K562 (cell line): ENCODE data around the gene OR4D9. TPM values are rescaled to one million over a fixed set of nuclear protein-coding genes. Genes with fewer than 3 reads are reported as not detected.

Source experiments
- ARHGAP35 ChIP-seq: fragments of 450-650 bp; IDR thresholded peaks from 2 replicates; pipeline ENCODE4 v1.6.1; 2018; ENCODE audit not compliant: partially characterized antibody
- CHD1 ChIP-seq: fragments of 200-600 bp; sonication (generic); IDR thresholded peaks from one replicate; pipeline ENCODE4 v1.6.1; 2012; ENCODE audit warnings: mild to moderate bottlenecking, moderate library complexity, low read length, inconsistent platforms
- DIDO1 ChIP-seq: fragments of 450-650 bp; IDR thresholded peaks from 2 replicates; pipeline ENCODE4 v1.6.1; 2016; ENCODE audit warnings: low read depth, missing biosample characterization, missing genetic modification characterization
- FIP1L1 ChIP-seq: fragments of 200-400 bp; formaldehyde crosslinking; IDR thresholded peaks from 2 replicates; pipeline ENCODE4 v1.6.1; 2018; ENCODE audit warnings: mild to moderate bottlenecking, low read depth, low read length; ENCODE audit not compliant: poor library complexity, severe bottlenecking
- HOXB6 ChIP-seq: fragments of 250-450 bp; sonication (Bioruptor Pico); IDR thresholded peaks from 2 replicates; pipeline ENCODE4 v1.5.1; 2022; ENCODE audit warnings: mild to moderate bottlenecking, borderline replicate concordance
- MED1 ChIP-seq: sonication (generic); formaldehyde crosslinking; IDR thresholded peaks from 2 replicates; pipeline ENCODE4 v1.8.1; 2023; ENCODE audit warnings: missing genetic modification reagents, borderline replicate concordance
- NFIC ChIP-seq: fragments of 450-650 bp; IDR thresholded peaks from 2 replicates; pipeline ENCODE4 v1.6.1; 2017; ENCODE audit warnings: mild to moderate bottlenecking, inconsistent platforms
- NFIX ChIP-seq: fragments of 250-450 bp; sonication (Bioruptor Pico); IDR thresholded peaks from 2 replicates; pipeline ENCODE4 v1.4.0; 2020; ENCODE audit warnings: low read depth, mild to moderate bottlenecking, moderate library complexity
- NR2C1 ChIP-seq, 2 experiments: fragments of 450-650 bp; IDR thresholded peaks; 2 replicates each; pipeline ENCODE4 v1.6.1; 2017; ENCODE audit warnings: mild to moderate bottlenecking in 2 of 2, antibody characterized with exemption in 1 of 2, inconsistent platforms in 1 of 2, missing compliant biosample characterization in 1 of 2, missing genetic modification characterization in 1 of 2
- NRF1 ChIP-seq, 2 experiments: fragments of 450-650 bp; IDR thresholded peaks in 1 of 2; conservative IDR thresholded peaks in 1 of 2; 2 replicates each; pipeline ENCODE4 v1.6.1; 2014; ENCODE audit warnings: mild to moderate bottlenecking in 2 of 2
- PYGO2 ChIP-seq: fragments of 450-650 bp; IDR thresholded peaks from 2 replicates; pipeline ENCODE4 v1.6.1; 2016; ENCODE audit warnings: mild to moderate bottlenecking, missing genetic modification characterization, moderate library complexity, missing compliant biosample characterization
- RBM17 ChIP-seq: fragments of 200-400 bp; formaldehyde crosslinking; IDR thresholded peaks from 2 replicates; pipeline ENCODE4 v1.6.1; 2017; ENCODE audit warnings: low read depth, mild to moderate bottlenecking, low read length, borderline replicate concordance
- RBM39 ChIP-seq: fragments of 200-400 bp; formaldehyde crosslinking; optimal IDR thresholded peaks from 2 replicates; pipeline ENCODE3; 2018; ENCODE audit warnings: low read depth, low read length
- TCF7L2 ChIP-seq: fragments of 150-350 bp; IDR thresholded peaks from 2 replicates; pipeline ENCODE4 v1.6.1; 2016; ENCODE audit warnings: low read depth, mild to moderate bottlenecking, low read length, moderate library complexity
- TOE1 ChIP-seq, 2 experiments: fragments of 450-650 bp in 1 of 2; sonication (generic) in 1 of 2; formaldehyde crosslinking in 1 of 2; IDR thresholded peaks; 2 replicates each; pipeline versions ENCODE4 v1.7.1 to v1.8.0; 2016 to 2022; ENCODE audit warnings: borderline replicate concordance in 2 of 2, mild to moderate bottlenecking in 2 of 2, antibody characterized with exemption in 1 of 2, inconsistent platforms in 1 of 2, low read depth in 1 of 2, missing genetic modification reagents in 1 of 2, moderate library complexity in 1 of 2
- ZBED1 ChIP-seq: IDR thresholded peaks from 2 replicates; pipeline ENCODE4 v1.6.1; 2014
- ZC3H4 ChIP-seq: sonication (generic); formaldehyde crosslinking; IDR thresholded peaks from 2 replicates; pipeline ENCODE4 v1.9.0; 2021; ENCODE audit warnings: missing genetic modification reagents, borderline replicate concordance
- ZNF12 ChIP-seq: sonication (generic); formaldehyde crosslinking; IDR thresholded peaks from 2 replicates; pipeline ENCODE4 v1.4.0; 2020; ENCODE audit warnings: mild to moderate bottlenecking, missing genetic modification reagents
- ZNF217 ChIP-seq: sonication (generic); formaldehyde crosslinking; IDR thresholded peaks from 2 replicates; pipeline ENCODE4 v1.8.0; 2022; ENCODE audit warnings: mild to moderate bottlenecking, missing genetic modification reagents
- ZNF23 ChIP-seq: fragments of 250-450 bp; sonication (Bioruptor Pico); IDR thresholded peaks from 2 replicates; pipeline ENCODE4 v1.4.0; 2020; ENCODE audit warnings: mild to moderate bottlenecking
- ZNF644 ChIP-seq: fragments of 200-800 bp; sonication (Bioruptor generic); IDR thresholded peaks from 2 replicates; pipeline ENCODE4 v1.6.1; 2016; ENCODE audit warnings: low read depth, missing genetic modification characterization, missing compliant biosample characterization
- polyA plus RNA-seq, 8 experiments: library from polyadenylated mRNA; depleted of rRNA in 4 of 8; stranded (reverse) in 5 of 8; unstranded in 3 of 8; fragments of >200 nt; fragmentation: Nextera tagmentation in 2 of 8; fragmentation: Illumina TruSeq in 1 of 8; extraction: Ambion mirVana in 2 of 8; extraction: Trizol in 1 of 8; gene quantifications; 2 replicates each; pipeline versions ENCODE4 v1.2.1 to v1.2.3, GENCODE V29; 2011 to 2014; ENCODE audit warnings: inconsistent platforms in 1 of 8, missing spikeins in 1 of 8
- total RNA-seq, 7 experiments: library from RNA; depleted of rRNA in 6 of 7; stranded (reverse); fragments of >200 nt in 6 of 7; fragmentation: Illumina TruSeq in 2 of 7; extraction: Trizol in 2 of 7; gene quantifications; 2 replicates each; pipeline versions ENCODE4 v1.2.1 to v1.2.3, GENCODE V29; 2011 to 2021; ENCODE audit warnings: low replicate concordance in 1 of 7
- TF ChIP-seq, protein P1 (sequence below), 2 experiments: fragments of 250-450 bp in 1 of 2; fragments of 450-650 bp in 1 of 2; sonication (Bioruptor Pico) in 1 of 2; IDR thresholded peaks; 2 replicates each; pipeline versions ENCODE4 v1.6.1 to v1.8.0; 2016 to 2021; ENCODE audit warnings: mild to moderate bottlenecking in 2 of 2, moderate library complexity in 2 of 2, missing compliant biosample characterization in 1 of 2, missing genetic modification characterization in 1 of 2
- TF ChIP-seq, protein P2 (sequence below): fragments of 450-650 bp; IDR thresholded peaks from 2 replicates; pipeline ENCODE4 v1.6.1; 2016; ENCODE audit warnings: mild to moderate bottlenecking
- TF ChIP-seq, protein P3 (sequence below), 2 experiments: IDR thresholded peaks; 2 replicates each; pipeline ENCODE4 v1.6.1; 2011; ENCODE audit warnings: borderline replicate concordance in 1 of 2, control low read depth in 1 of 2, low read depth in 1 of 2, low read length in 1 of 2, mild to moderate bottlenecking in 1 of 2, mixed read lengths in 1 of 2, moderate library complexity in 1 of 2; ENCODE audit not compliant: insufficient read depth in 1 of 2, insufficient read length in 1 of 2, poor library complexity in 1 of 2, severe bottlenecking in 1 of 2; ENCODE audit errors: extremely low read depth in 1 of 2

The OR4D9 gene
- total and polyA plus RNA-seq, 9 of the 15 experiments (the other 6 are each of a cell fraction or from before 2014, with no cell fraction given): not detected

DNA sequence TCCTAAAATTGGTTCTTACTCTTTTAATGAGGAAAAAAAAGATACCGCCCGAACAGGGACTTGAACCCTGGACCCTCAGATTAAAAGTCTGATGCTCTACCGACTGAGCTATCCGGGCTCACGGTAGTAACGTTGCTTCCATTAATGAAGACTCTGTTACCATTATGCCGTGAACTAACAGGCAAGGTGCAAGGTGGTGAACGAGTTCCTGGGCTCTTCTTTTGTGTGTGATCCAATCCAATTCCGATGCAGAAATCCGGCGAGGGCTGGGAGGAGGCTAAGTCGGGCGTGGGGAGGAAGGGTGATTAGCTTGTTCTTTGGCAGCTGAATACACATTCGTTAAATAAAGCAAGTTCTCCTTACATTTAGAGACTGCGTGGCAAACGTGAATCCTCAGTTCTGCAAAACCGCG lies 49.0 kb downstream of the OR4D9 start (continued):
- TF ChIP-seq NR2C1 (IDR thresholded peaks at IDR 0.05): no peak
- no peak for TF ChIP-seq NR2C1 (tag; IDR thresholded peaks at IDR 0.05)
- 0 out of 2 replicates have a peak, but pooled peaks have one; percentile 73 for TF ChIP-seq HOXB6 (CRISPR knock-in tag)
- TF ChIP-seq ARHGAP35: peak; percentile 64
- peak; percentile 83 for TF ChIP-seq NFIC
- no peak for TF ChIP-seq ZNF644 (tag)
- TF ChIP-seq ZBED1: no peak
- TF ChIP-seq ZNF217 (CRISPR knock-in tag): no peak
- no peak for TF ChIP-seq ZNF23 (CRISPR knock-in tag)
- no peak for TF ChIP-seq ZNF12 (CRISPR knock-in tag)
- TF ChIP-seq RBM39: peak; percentile 87
- no peak for TF ChIP-seq PYGO2
- TF ChIP-seq ZC3H4 (CRISPR knock-in tag): no peak
- TF ChIP-seq DIDO1 (tag): no peak
- TF ChIP-seq, protein P1, sequence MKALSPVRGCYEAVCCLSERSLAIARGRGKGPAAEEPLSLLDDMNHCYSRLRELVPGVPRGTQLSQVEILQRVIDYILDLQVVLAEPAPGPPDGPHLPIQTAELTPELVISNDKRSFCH (CRISPR knock-in tag; IDR thresholded peaks at IDR 0.05): no peak
- TF ChIP-seq, protein P1 (tag; IDR thresholded peaks at IDR 0.05): 0 out of 2 replicates have a peak, but pooled peaks have one; percentile 41
- no peak for TF ChIP-seq FIP1L1
- TF ChIP-seq TCF7L2: no peak
- no peak for TF ChIP-seq NFIX (CRISPR knock-in tag)
- no peak for TF ChIP-seq MED1
- peak; percentile 49; the same call in 1 of the 2 replicates for TF ChIP-seq TOE1 (IDR thresholded peaks at IDR 0.05; ENCODE audit: borderline replicate concordance)
- TF ChIP-seq TOE1 (CRISPR knock-in tag; IDR thresholded peaks at IDR 0.05; ENCODE audit: borderline replicate concordance, low read depth): no peak
- no peak for TF ChIP-seq NRF1 (conservative IDR thresholded peaks at IDR 0.05 in 1 of 2, IDR thresholded peaks at IDR 0.05 in 1 of 2)
- no peak for TF ChIP-seq RBM17
- no peak for TF ChIP-seq CHD1
- TF ChIP-seq, protein P2, sequence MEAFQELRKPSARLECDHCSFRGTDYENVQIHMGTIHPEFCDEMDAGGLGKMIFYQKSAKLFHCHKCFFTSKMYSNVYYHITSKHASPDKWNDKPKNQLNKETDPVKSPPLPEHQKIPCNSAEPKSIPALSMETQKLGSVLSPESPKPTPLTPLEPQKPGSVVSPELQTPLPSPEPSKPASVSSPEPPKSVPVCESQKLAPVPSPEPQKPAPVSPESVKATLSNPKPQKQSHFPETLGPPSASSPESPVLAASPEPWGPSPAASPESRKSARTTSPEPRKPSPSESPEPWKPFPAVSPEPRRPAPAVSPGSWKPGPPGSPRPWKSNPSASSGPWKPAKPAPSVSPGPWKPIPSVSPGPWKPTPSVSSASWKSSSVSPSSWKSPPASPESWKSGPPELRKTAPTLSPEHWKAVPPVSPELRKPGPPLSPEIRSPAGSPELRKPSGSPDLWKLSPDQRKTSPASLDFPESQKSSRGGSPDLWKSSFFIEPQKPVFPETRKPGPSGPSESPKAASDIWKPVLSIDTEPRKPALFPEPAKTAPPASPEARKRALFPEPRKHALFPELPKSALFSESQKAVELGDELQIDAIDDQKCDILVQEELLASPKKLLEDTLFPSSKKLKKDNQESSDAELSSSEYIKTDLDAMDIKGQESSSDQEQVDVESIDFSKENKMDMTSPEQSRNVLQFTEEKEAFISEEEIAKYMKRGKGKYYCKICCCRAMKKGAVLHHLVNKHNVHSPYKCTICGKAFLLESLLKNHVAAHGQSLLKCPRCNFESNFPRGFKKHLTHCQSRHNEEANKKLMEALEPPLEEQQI: 0 out of 2 replicates have a peak, but pooled peaks have one; percentile 40
- TF ChIP-seq, protein P3, sequence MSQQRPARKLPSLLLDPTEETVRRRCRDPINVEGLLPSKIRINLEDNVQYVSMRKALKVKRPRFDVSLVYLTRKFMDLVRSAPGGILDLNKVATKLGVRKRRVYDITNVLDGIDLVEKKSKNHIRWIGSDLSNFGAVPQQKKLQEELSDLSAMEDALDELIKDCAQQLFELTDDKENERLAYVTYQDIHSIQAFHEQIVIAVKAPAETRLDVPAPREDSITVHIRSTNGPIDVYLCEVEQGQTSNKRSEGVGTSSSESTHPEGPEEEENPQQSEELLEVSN (IDR thresholded peaks at IDR 0.05; ENCODE audit: borderline replicate concordance in 1 of 2, extremely low read depth in 1 of 2, insufficient read depth in 1 of 2, insufficient read length in 1 of 2, low read depth in 1 of 2, low read length in 1 of 2, poor library complexity in 1 of 2, severe bottlenecking in 1 of 2): no peak
